Islet precursor cell (in vitro differentiated cells): ENCODE data around the gene ROBO3.

Experiments used
- DNase-seq: peaks from one replicate; pipeline ENCODE4 v3.0.0-alpha.2; 2018

The ROBO3 gene

DNA sequence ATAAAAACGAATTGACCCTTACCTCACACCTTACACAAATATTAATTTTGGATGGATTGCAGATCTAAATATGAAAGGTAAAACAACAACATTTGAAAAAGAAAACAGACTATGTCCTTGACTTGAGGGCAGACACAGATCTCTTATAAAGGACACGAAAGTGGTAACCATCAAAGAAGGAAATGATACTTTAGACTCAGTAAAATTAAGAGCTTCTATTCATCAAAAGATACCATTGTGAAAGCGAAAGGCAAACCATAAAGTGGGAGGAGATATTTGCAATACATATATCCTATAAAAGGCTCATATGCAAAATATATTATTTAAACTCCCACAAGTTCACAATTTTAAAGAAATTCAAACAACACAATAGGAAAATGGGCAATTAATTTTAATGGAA, 65.6 kb downstream of the ROBO3 start:
- no peak for DNase-seq
